ENCODE measurements around the gene CERS1. TPM values are rescaled to one million over a fixed set of nuclear protein-coding genes. Genes with fewer than 3 reads are reported as not detected.
A peak's percentile ranks its signal among the peaks of the same experiment; 100 is the strongest.

Gene CERS1
- polyA plus RNA-seq, 2 of the 4 experiments (the other 2 are of a cell fraction) = 1.7 to 3.4 TPM

- DNase-seq (ENCODE audit: low read depth in 1 of 2, low spot score in 1 of 2) (no peak), ATAC-seq (no peak), FAIRE-seq (no peak)
- CTCF ChIA-PET = interaction anchor here (1.7 kb wide), 1 partner anchor 62 kb away, joined by 5 read pairs; no protein-coding TSS in a partner anchor
- no peaks in the 10 kb centered on the region for H3K4me1 ChIP-seq
- H3K4me3 ChIP-seq = no peak overlapping the region
- TF ChIP-seq EHF (CRISPR knock-in tag; IDR thresholded peaks at IDR 0.05) (no peak), JUNB (IDR thresholded peaks at IDR 0.05) (no peak)
- WGBS (ENCODE audit: missing lambda C conversion rate) = 95% methylated on average over 12 of the region's 13 CpGs
- no peak overlapping the region for H3K27ac ChIP-seq
- H3K4me2 ChIP-seq = no peak overlapping the region
- H3K9me3 ChIP-seq = no peaks in the 10 kb centered on the region
- POLR2A ChIA-PET = no interaction called here
Observed at GRCh38 chr19:18933297-18933696, 37.3 kb upstream of the CERS1 start.

GRCh38 chr19:18932216-18932841 lies 36.4 kb upstream of the CERS1 start:
- H3K27ac ChIP-seq = no peak overlapping the region
- peak; percentile 48 to 60 for DNase-seq (ENCODE audit: low read depth in 1 of 2, low spot score in 1 of 2)
- no peak overlapping the region for H3K4me2 ChIP-seq
- TF ChIP-seq CTCF (IDR thresholded peaks at IDR 0.05) (no peak), FOSL2 (IDR thresholded peaks at IDR 0.05) (no peak), FOSL2 (CRISPR knock-in tag; IDR thresholded peaks at IDR 0.05) (no peak), EP300 (IDR thresholded peaks at IDR 0.05) (no peak), TP53 (CRISPR knock-in tag; IDR thresholded peaks at IDR 0.05) (no peak), E2F6 (IDR thresholded peaks at IDR 0.05; ENCODE audit: borderline replicate concordance, low read depth) (no peak), TFCP2L1 (CRISPR knock-in tag; IDR thresholded peaks at IDR 0.05) (no peak), ZNF302 (CRISPR knock-in tag; IDR thresholded peaks at IDR 0.05) (no peak), CBX2 (IDR thresholded peaks at IDR 0.05; ENCODE audit: borderline replicate concordance, low read depth) (no peak)
- WGBS (ENCODE audit: missing lambda C conversion rate) = 76% methylated on average over 17 of the region's 37 CpGs
- no peaks in the 10 kb centered on the region for H3K4me1 ChIP-seq
- no peaks in the 10 kb centered on the region for H3K9me3 ChIP-seq
- FAIRE-seq = no peak
- ChIA-PET POLR2A (interaction anchor here (0.5 kb wide), 1 partner anchor 9 kb away, joined by 3 read pairs; no protein-coding TSS in a partner anchor), CTCF (interaction anchor here (1.4 kb wide), 1 partner anchor 54 kb away, joined by 4 read pairs; no protein-coding TSS in a partner anchor)
- H3K4me3 ChIP-seq = no peak overlapping the region
- peak; percentile 62 to 85 for ATAC-seq

GRCh38 chr19:18931316-18932162 lies 35.6 kb upstream of the CERS1 start:
- 94% methylated on average over 6 of the region's 34 CpGs for WGBS (ENCODE audit: missing lambda C conversion rate)
- CTCF ChIA-PET = interaction anchor here (1.4 kb wide), 1 partner anchor 55 kb away, joined by 4 read pairs; no protein-coding TSS in a partner anchor
- Histone ChIP-seq H3K4me2 (no peak overlapping the region), H3K4me1 (no peaks in the 10 kb centered on the region), H3K27ac (no peak overlapping the region), H3K4me3 (no peak overlapping the region), H3K9me3 (no peaks in the 10 kb centered on the region)
- TF ChIP-seq JUNB (IDR thresholded peaks at IDR 0.05) (no peak), POLR2A (IDR thresholded peaks at IDR 0.05; ENCODE audit: low read length) (no peak), PHF8 (IDR thresholded peaks at IDR 0.05; ENCODE audit: borderline replicate concordance, low read depth) (no peak), RFX5 (IDR thresholded peaks at IDR 0.05) (no peak), ZC3H11A (IDR thresholded peaks at IDR 0.05) (no peak), MAFK (IDR thresholded peaks at IDR 0.05; ENCODE audit: partially characterized antibody) (no peak), EHF (CRISPR knock-in tag; IDR thresholded peaks at IDR 0.05) (no peak), TP53 (CRISPR knock-in tag; IDR thresholded peaks at IDR 0.05) (no peak), NPAS2 (CRISPR knock-in tag; IDR thresholded peaks at IDR 0.05; ENCODE audit: borderline replicate concordance) (no peak), MAZ (IDR thresholded peaks at IDR 0.05; ENCODE audit: borderline replicate concordance, low read depth, low read length) (no peak), RARB (CRISPR knock-in tag; IDR thresholded peaks at IDR 0.05) (no peak)
- POLR2A ChIA-PET = interaction anchor here (0.8 kb wide), 1 partner anchor 13 kb away, joined by 3 read pairs; the partner anchor contains the start of gene COPE
- ATAC-seq = peak in 1 of 2 experiments; percentile 13; a peak in 1 of 6 replicates
- FAIRE-seq = no peak
- no peak for DNase-seq (ENCODE audit: low read depth in 1 of 2, low spot score in 1 of 2)
